ENCODE measurements around the gene DCAF17. TPM values are rescaled to one million over a fixed set of nuclear protein-coding genes. Genes with fewer than 3 reads are reported as not detected.

The DCAF17 gene
- total and polyA plus RNA-seq, 10 donors, result 3.0 to 36.5 (median 19.1) TPM

GRCh38 chr2:171433763-171434012 is 338 bp upstream of the DCAF17 start, which contains the start of gene METTL8:
Gene METTL8, minus strand, starts transcription at chr2:171433990. Its CDS starts 41,805 bp downstream, at chr2:171392185.
- intact Hi-C loops (cut with DNase I; ENCODE audit: low total_unique reads), result loop anchor here (5.0 kb wide), 1 partner anchor 271 kb away; the partner anchor contains the start of gene TLK1
- H3K27me3 ChIP-seq (replicated peaks in 1 of 7), result no peaks in the 10 kb centered on the region
- TF ChIP-seq POLR2A (IDR thresholded peaks at IDR 0.05) (peak in 1 of 3 donors; percentile 56), POLR2AphosphoS5 (IDR thresholded peaks at IDR 0.05) (peak in 1 of 3 donors; percentile 88), CTCF (IDR thresholded peaks at IDR 0.05 in 8 of 11, conservative IDR thresholded peaks at IDR 0.05 in 3 of 11) (peak in 9 of 11 experiments; percentile 29 to 72 (median 66))
- H3K27ac ChIP-seq, result peak within 1 kb of the TSS; percentile 93 to 99 (median 98)
- H3K9me3 ChIP-seq, result peaks cover 0 to 14% (median 9%) of the 10 kb centered on the region in 8 donors
- H3K4me1 ChIP-seq, result peaks cover 5 to 38% (median 21%) of the 10 kb centered on the region in 6 donors
- peak within 1 kb of the TSS; percentile 51 to 92 (median 82) for H3K4me3 ChIP-seq
- WGBS, 5 donors, result 0 to 1% (median 0%) methylated on average over 5 to 15 of the region's 15 CpGs
- no peak for DNase-seq
- peaks cover 0 to 30% (median 12%) of the 10 kb centered on the region in 6 donors for H3K36me3 ChIP-seq

GRCh38 chr2:171436307-171436706 is 2.3 kb downstream of the DCAF17 start:
- DNase-seq, result no peak
- TF ChIP-seq POLR2A (IDR thresholded peaks at IDR 0.05) (no peak), CTCF (IDR thresholded peaks at IDR 0.05 in 8 of 11, conservative IDR thresholded peaks at IDR 0.05 in 3 of 11) (no peak), POLR2AphosphoS5 (IDR thresholded peaks at IDR 0.05) (no peak)
- 93 to 100% (median 95%) methylated on average over 1 of the region's 1 CpG for WGBS, 5 donors
- Histone ChIP-seq H3K4me1 (peaks cover 5 to 38% (median 21%) of the 10 kb centered on the region in 6 donors), H3K27me3 (replicated peaks in 1 of 7) (no peaks in the 10 kb centered on the region), H3K27ac (no peak overlapping the region), H3K4me3 (no peak overlapping the region), H3K36me3 (peaks cover 0 to 55% (median 32%) of the 10 kb centered on the region in 6 donors), H3K9me3 (peaks cover 0 to under 1% (median 0%) of the 10 kb centered on the region in 8 donors)
- intact Hi-C loops (cut with DNase I; ENCODE audit: low total_unique reads), result no loop called here

GRCh38 chr2:171441470-171441869 is 7.4 kb downstream of the DCAF17 start:
- Histone ChIP-seq H3K36me3 (peaks cover 0 to 100% (median 60%) of the 10 kb centered on the region in 6 donors), H3K9me3 (no peaks in the 10 kb centered on the region), H3K4me1 (peaks cover 0 to under 1% (median 0%) of the 10 kb centered on the region in 6 donors), H3K27ac (no peak overlapping the region), H3K4me3 (no peak overlapping the region), H3K27me3 (replicated peaks in 1 of 7) (no peaks in the 10 kb centered on the region)
- intact Hi-C loops (cut with DNase I; ENCODE audit: low total_unique reads), result no loop called here
- TF ChIP-seq CTCF (IDR thresholded peaks at IDR 0.05 in 8 of 11, conservative IDR thresholded peaks at IDR 0.05 in 3 of 11) (no peak), POLR2AphosphoS5 (IDR thresholded peaks at IDR 0.05) (no peak), POLR2A (IDR thresholded peaks at IDR 0.05) (no peak)
- DNase-seq, result no peak

GRCh38 chr2:171447675-171448074 is 13.6 kb downstream of the DCAF17 start:
- H3K4me3 ChIP-seq, result no peak overlapping the region
- TF ChIP-seq POLR2A (IDR thresholded peaks at IDR 0.05), result no peak
- no peak for TF ChIP-seq CTCF (IDR thresholded peaks at IDR 0.05 in 8 of 11, conservative IDR thresholded peaks at IDR 0.05 in 3 of 11)
- no peak for TF ChIP-seq POLR2AphosphoS5 (IDR thresholded peaks at IDR 0.05)
- H3K9me3 ChIP-seq, result no peaks in the 10 kb centered on the region
- H3K4me1 ChIP-seq, result no peaks in the 10 kb centered on the region
- H3K36me3 ChIP-seq, result peaks cover 0 to 98% (median 70%) of the 10 kb centered on the region in 6 donors
- intact Hi-C loops (cut with DNase I; ENCODE audit: low total_unique reads), result no loop called here
- no peaks in the 10 kb centered on the region for H3K27me3 ChIP-seq (replicated peaks in 1 of 7)
- 85 to 95% (median 91%) methylated on average over 2 of the region's 2 CpGs for WGBS, 5 donors
- DNase-seq, result no peak
- H3K27ac ChIP-seq, result no peak overlapping the region

Data from spleen (tissue), 11 donors.